GM03348 (cell line): Measurements from ENCODE around the gene CACNG6.
A peak's percentile ranks its signal among the peaks of the same experiment; 100 is the strongest.

Source experiments
- DNase-seq: peaks from one replicate; pipeline ENCODE4 v3.0.0; 2012; ENCODE audit warnings: low spot score

CACNG6 gene

GRCh38 chr19:53969366-53969765 is 22.1 kb upstream of the CACNG6 start:
- DNase-seq, result no peak

GRCh38 chr19:53971673-53972072 is 19.8 kb upstream of the CACNG6 start:
- no peak for DNase-seq

GRCh38 chr19:53977429-53977990 is 13.9 kb upstream of the CACNG6 start:
- peak; percentile 87 for DNase-seq

GRCh38 chr19:53977991-53978731 is 13.3 kb upstream of the CACNG6 start:
- peak; percentile 52 for DNase-seq

- no peak for DNase-seq
Measured at GRCh38 chr19:53978975-53979801, 12.2 kb upstream of the CACNG6 start.

GRCh38 chr19:53980539-53981375 is 10.7 kb upstream of the CACNG6 start:
- no peak for DNase-seq

- DNase-seq, result no peak
Measured at GRCh38 chr19:53981376-53981951, 10.0 kb upstream of the CACNG6 start.

GRCh38 chr19:53982001-53982451 is 9.4 kb upstream of the CACNG6 start:
- DNase-seq, result peak; percentile 35

GRCh38 chr19:53982611-53983010 is 8.8 kb upstream of the CACNG6 start:
- peak; percentile 50 for DNase-seq

GRCh38 chr19:53983457-53984289 is 7.8 kb upstream of the CACNG6 start:
- DNase-seq, result no peak

- no peak for DNase-seq
Measured at GRCh38 chr19:53985863-53986262, 5.6 kb upstream of the CACNG6 start.

GRCh38 chr19:53988981-53989380 is 2.5 kb upstream of the CACNG6 start:
- DNase-seq, result no peak

GRCh38 chr19:53989600-53990533 is 1.6 kb upstream of the CACNG6 start:
- no peak for DNase-seq

GRCh38 chr19:53992211-53992610 is 774 bp downstream of the CACNG6 start:
- DNase-seq, result no peak

- DNase-seq, result no peak
Measured at GRCh38 chr19:53992815-53993214, 1.4 kb downstream of the CACNG6 start.

- DNase-seq, result no peak
Measured at GRCh38 chr19:53993448-53993847, 2.0 kb downstream of the CACNG6 start.

- no peak for DNase-seq
Measured at GRCh38 chr19:53994811-53995210, 3.4 kb downstream of the CACNG6 start.

GRCh38 chr19:53998223-53998622 is 6.8 kb downstream of the CACNG6 start:
- no peak for DNase-seq

- no peak for DNase-seq
Measured at GRCh38 chr19:53999694-54000093, 8.3 kb downstream of the CACNG6 start.

GRCh38 chr19:54001496-54001895 is 10.1 kb downstream of the CACNG6 start:
- DNase-seq, result no peak
